IPS-18a (cell line): ENCODE measurements around the gene MRPL28.
"Not testable (repeated sequence)": the region's sequence is repeated elsewhere in the genome, so short reads cannot be mapped to it uniquely, and the experiment has no call there.

Source experiments
- H3K27ac ChIP-seq: one replicate; pipeline ENCODE4 v1.5.1; 2013; ENCODE audit warnings: low read length
- H3K27me3 ChIP-seq: one replicate; pipeline ENCODE4 v1.6.1; 2013; ENCODE audit warnings: mild to moderate bottlenecking, low read length; ENCODE audit not compliant: control insufficient read depth, insufficient read depth
- H3K36me3 ChIP-seq: one replicate; pipeline ENCODE4 v1.6.1; 2013; ENCODE audit warnings: low read depth, low read length; ENCODE audit not compliant: control insufficient read depth
- H3K4me1 ChIP-seq: one replicate; pipeline ENCODE4 v1.6.1; 2013; ENCODE audit warnings: low read depth, low read length; ENCODE audit not compliant: control insufficient read depth
- H3K4me3 ChIP-seq: one replicate; pipeline ENCODE4 v1.5.1; 2013; ENCODE audit warnings: low read length
- H3K9ac ChIP-seq: one replicate; pipeline ENCODE4 v1.6.1; 2013; ENCODE audit warnings: mild to moderate bottlenecking, low read length, moderate library complexity
- H3K9me3 ChIP-seq: one replicate; pipeline ENCODE4 v1.6.1; 2013; ENCODE audit warnings: low read depth, low read length; ENCODE audit not compliant: control insufficient read depth

The MRPL28 gene

DNA sequence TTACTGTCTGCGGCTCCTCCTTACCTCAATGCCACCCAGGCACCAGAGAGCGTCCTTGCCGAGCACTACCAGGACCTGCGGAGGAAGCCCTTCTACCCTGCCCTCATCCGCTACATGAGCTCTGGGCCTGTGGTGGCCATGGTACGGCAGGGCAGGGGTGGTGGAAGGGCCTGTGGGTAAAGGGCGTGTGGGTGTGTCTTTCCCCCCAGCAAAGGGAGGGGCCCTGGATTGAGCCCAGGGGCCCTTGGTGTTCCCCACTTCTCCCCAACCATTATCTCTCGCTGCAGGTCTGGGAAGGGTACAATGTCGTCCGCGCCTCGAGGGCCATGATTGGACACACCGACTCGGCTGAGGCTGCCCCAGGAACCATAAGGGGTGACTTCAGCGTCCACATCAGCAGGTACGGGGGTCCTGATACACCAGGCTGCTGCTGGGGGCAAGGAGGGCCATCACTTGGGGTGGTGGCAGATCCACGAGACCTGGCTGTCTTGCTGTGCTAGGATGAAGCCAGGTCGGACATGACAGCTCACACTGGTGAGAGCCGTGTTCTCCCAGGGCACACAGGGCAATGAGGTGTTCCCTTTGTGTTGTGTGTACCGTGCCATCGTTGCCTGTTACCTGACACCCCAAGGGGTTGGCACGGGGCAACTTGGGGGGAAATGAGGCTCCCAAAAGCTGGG lies 29.1 kb upstream of the MRPL28 start:
- Histone ChIP-seq H3K9ac (no peak overlapping the region), H3K27ac (no peak overlapping the region), H3K27me3 (no peaks in the 10 kb centered on the region), H3K4me1 (peaks cover 11% of the 10 kb centered on the region), H3K9me3 (no peaks in the 10 kb centered on the region), H3K4me3 (no peak overlapping the region), H3K36me3 (peaks cover 15% of the 10 kb centered on the region)

- Histone ChIP-seq H3K4me3 (no peak overlapping the region), H3K27me3 (no peaks in the 10 kb centered on the region), H3K4me1 (peaks cover 11% of the 10 kb centered on the region), H3K36me3 (peaks cover 15% of the 10 kb centered on the region), H3K27ac (no peak overlapping the region), H3K9me3 (no peaks in the 10 kb centered on the region), H3K9ac (no peak overlapping the region)
Observed at GRCh38 chr16:398561-399339, 28.4 kb upstream of the MRPL28 start.

GRCh38 chr16:397736-398332 lies 27.5 kb upstream of the MRPL28 start:
- Histone ChIP-seq H3K9ac (no peak overlapping the region), H3K4me3 (peak overlapping the region; percentile 52), H3K27ac (no peak overlapping the region), H3K9me3 (no peaks in the 10 kb centered on the region), H3K36me3 (peaks cover 15% of the 10 kb centered on the region), H3K27me3 (no peaks in the 10 kb centered on the region), H3K4me1 (peaks cover 11% of the 10 kb centered on the region)

DNA sequence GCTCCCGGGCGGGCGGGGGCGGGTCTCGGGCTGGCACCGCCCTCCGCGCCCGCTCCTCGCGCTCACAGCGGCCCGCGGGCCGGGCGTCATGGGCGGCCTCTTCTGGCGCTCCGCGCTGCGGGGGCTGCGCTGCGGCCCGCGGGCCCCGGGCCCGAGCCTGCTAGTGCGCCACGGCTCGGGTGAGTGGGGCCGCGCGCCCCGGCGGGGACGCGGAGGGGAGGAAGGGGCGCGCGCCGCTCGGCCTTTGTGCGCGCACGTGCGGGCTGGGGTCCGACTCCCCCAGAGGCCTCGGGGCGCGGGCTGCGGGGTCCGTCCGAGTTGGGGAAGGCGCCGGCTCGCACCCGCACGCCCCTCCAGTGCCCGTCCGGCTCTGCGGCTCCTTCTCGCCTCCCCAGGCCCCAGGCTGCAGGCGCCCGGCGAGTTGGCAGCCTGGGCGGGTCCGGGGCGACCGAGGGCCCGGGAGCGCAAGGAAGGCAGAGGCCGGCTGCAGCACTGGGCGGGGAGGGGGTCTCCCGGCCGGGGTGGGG lies 26.9 kb upstream of the MRPL28 start, which contains the start of gene NME4:
TSS of gene NME4 (plus strand) at position 65 of the 527 bp plus-strand sequence. CDS start at position 89, 24 bp downstream.
- H3K4me3 ChIP-seq, result peak within 1 kb of the TSS; percentile 53
- peaks cover 15% of the 10 kb centered on the region for H3K36me3 ChIP-seq
- peaks cover 11% of the 10 kb centered on the region for H3K4me1 ChIP-seq
- no peaks in the 10 kb centered on the region for H3K27me3 ChIP-seq
- no peaks in the 10 kb centered on the region for H3K9me3 ChIP-seq
- peak within 1 kb of the TSS; percentile 61 for H3K9ac ChIP-seq
- no peak within 1 kb of the TSS for H3K27ac ChIP-seq

GRCh38 chr16:396605-397004 lies 26.3 kb upstream of the MRPL28 start:
- no peaks in the 10 kb centered on the region for H3K9me3 ChIP-seq
- H3K9ac ChIP-seq, result peak overlapping the region; percentile 50

DNA sequence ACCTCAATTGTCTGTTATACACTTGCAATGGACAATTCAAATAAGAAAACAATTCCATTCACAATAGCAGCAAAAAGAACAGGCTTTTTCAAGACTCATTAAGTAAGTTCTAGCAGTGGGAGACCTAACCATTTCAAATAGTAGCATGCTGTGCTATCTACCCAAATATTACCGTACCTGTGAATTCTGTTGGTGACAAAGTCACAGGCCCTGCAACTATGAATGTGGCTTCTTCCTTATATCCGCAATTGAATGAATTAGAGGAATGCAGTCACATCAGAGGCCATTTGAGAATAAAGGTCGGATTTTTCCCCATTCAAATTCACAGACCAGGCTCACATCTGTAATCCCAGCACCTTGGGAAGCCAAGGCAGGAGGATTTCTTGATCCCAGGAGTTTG lies 25.9 kb upstream of the MRPL28 start:
- Histone ChIP-seq H3K9ac (peak overlapping the region; percentile 50), H3K27me3 (no peaks in the 10 kb centered on the region), H3K4me3 (peak overlapping the region; percentile 53), H3K27ac (no peak overlapping the region), H3K4me1 (peaks cover 11% of the 10 kb centered on the region), H3K36me3 (peaks cover 15% of the 10 kb centered on the region), H3K9me3 (no peaks in the 10 kb centered on the region)

More at GRCh38 chr16:396605-397004, 26.3 kb upstream of the MRPL28 start:
- Histone ChIP-seq H3K4me1 (peaks cover 11% of the 10 kb centered on the region), H3K27me3 (no peaks in the 10 kb centered on the region), H3K27ac (no peak overlapping the region), H3K4me3 (peak overlapping the region; percentile 53), H3K36me3 (peaks cover 15% of the 10 kb centered on the region)

DNA sequence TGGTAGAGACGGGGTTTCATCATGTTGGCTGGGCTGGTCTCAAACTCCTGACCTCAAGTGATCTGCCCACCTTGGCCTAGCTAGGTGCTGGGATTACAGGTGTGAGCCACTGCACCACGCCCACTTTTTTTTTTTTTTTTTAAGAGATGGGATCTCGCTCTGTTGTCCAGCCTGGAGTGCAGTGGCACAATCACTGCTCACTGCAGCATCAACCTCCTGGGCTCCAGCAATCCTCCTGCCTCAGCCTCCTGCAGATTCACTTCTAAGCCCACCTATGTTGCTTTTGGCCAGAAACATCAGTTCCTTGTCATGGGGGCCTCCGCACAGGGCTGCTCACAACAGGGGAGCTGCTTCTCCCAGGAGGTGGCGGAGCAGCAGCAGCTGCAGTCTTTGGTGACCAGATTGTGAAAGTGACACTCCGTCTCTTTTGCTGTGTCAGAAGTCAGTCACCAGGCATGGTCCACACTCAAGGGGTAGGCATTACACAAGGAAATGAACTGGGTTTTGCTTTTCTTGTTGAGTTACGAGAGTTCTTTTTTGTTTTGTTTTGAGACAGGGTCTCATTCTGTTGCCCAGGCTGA lies 22.2 kb upstream of the MRPL28 start:
- H3K9me3 ChIP-seq, result no peaks in the 10 kb centered on the region
- no peak overlapping the region for H3K9ac ChIP-seq
- no peaks in the 10 kb centered on the region for H3K27me3 ChIP-seq
- H3K36me3 ChIP-seq, result no peaks in the 10 kb centered on the region
- no peak overlapping the region for H3K27ac ChIP-seq
- H3K4me3 ChIP-seq, result no peak overlapping the region
- peaks cover 11% of the 10 kb centered on the region for H3K4me1 ChIP-seq

DNA sequence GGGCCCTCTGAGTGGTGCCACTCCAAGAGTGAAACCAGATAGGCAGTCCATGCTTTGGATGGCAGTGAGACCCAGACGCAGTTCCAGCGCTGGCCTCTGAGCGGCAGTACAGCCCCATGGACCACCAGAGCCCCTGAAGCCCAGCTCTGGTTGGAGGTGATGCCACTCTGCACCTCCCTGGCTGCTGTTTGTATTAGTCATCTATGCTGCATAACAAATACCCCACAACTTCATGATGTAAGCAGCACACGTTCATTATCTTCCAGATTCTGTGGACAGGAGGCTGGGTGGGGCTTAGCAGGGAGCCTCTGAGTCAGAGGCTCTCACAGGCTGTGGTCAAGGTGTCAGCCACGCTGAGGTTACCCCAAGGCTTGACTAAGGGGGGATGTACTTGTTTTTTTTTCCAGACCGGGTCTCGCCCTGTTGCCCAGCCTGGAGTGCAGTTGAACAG lies 21.6 kb upstream of the MRPL28 start:
- Histone ChIP-seq H3K9ac (no peak overlapping the region), H3K36me3 (no peaks in the 10 kb centered on the region), H3K27ac (no peak overlapping the region), H3K9me3 (no peaks in the 10 kb centered on the region), H3K27me3 (no peaks in the 10 kb centered on the region), H3K4me1 (peaks cover 11% of the 10 kb centered on the region), H3K4me3 (no peak overlapping the region)

DNA sequence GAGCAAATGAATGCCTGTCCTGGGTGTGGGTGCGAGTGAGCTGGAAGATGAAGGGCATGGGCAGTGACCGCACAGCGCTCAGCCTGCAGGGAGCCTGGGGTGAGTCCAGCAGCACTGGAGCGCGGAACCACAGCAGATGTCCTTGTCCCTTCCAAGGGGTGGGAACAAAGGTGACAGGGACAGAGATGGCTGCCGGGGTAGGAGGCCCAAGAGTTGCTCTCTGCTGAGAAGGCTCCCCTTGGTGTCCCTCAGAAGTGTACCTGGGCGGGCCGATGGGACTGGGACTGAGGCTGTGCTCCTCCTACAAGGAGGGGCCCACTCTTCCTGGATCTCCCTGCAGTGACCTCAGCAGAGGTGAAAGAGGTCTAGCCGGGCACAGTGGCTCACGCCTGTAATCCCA lies 19.0 kb upstream of the MRPL28 start:
- Histone ChIP-seq H3K9me3 (no peaks in the 10 kb centered on the region), H3K9ac (no peak overlapping the region), H3K4me3 (no peak overlapping the region)

GRCh38 chr16:387761-388666 lies 17.7 kb upstream of the MRPL28 start:
- not testable (repeated sequence) for H3K36me3 ChIP-seq, H3K27ac ChIP-seq, H3K27me3 ChIP-seq, H3K9me3 ChIP-seq, H3K9ac ChIP-seq, H3K4me3 ChIP-seq
- H3K4me1 ChIP-seq, result peaks cover 15% of the 10 kb centered on the region

More for the DNA sequence above, 19.0 kb upstream of the MRPL28 start:
- no peaks in the 10 kb centered on the region for H3K36me3 ChIP-seq
- H3K27me3 ChIP-seq, result no peaks in the 10 kb centered on the region
- no peak overlapping the region for H3K27ac ChIP-seq
- H3K4me1 ChIP-seq, result peaks cover 5% of the 10 kb centered on the region
